ENCODE measurements around the gene SULF2. TPM values are rescaled to one million over a fixed set of nuclear protein-coding genes. Genes with fewer than 3 reads are reported as not detected.

Gene SULF2
- total RNA-seq, 1 donor from 2014 or later, result 97.8 TPM

- Mint-ChIP-seq H3K27me3 (ENCODE audit: unreplicated experiment) (peaks cover 4% of the 10 kb centered on the region), H3K4me1 (ENCODE audit: low read depth, unreplicated experiment) (peaks cover 15% of the 10 kb centered on the region), H3K36me3 (ENCODE audit: unreplicated experiment) (peaks cover 17% of the 10 kb centered on the region), H3K4me3 (ENCODE audit: unreplicated experiment) (no peak overlapping the region), H3K9me3 (ENCODE audit: unreplicated experiment) (no peaks in the 10 kb centered on the region), H3K27ac (ENCODE audit: unreplicated experiment) (no peak overlapping the region)
- TF ChIP-seq CTCF (IDR thresholded peaks at IDR 0.05; ENCODE audit: partially characterized antibody, unreplicated experiment), result no peak
- DNase-seq, result no peak
Observed at GRCh38 chr20:47706345-47706744, 78.9 kb downstream of the SULF2 start.

GRCh38 chr20:47705497-47705856 lies 79.8 kb downstream of the SULF2 start:
- TF ChIP-seq CTCF (IDR thresholded peaks at IDR 0.05; ENCODE audit: partially characterized antibody, unreplicated experiment), result no peak
- Mint-ChIP-seq H3K27ac (ENCODE audit: unreplicated experiment) (no peak overlapping the region), H3K36me3 (ENCODE audit: unreplicated experiment) (peaks cover 17% of the 10 kb centered on the region), H3K9me3 (ENCODE audit: unreplicated experiment) (no peaks in the 10 kb centered on the region), H3K4me1 (ENCODE audit: low read depth, unreplicated experiment) (peaks cover 11% of the 10 kb centered on the region), H3K27me3 (ENCODE audit: unreplicated experiment) (peaks cover 4% of the 10 kb centered on the region), H3K4me3 (ENCODE audit: unreplicated experiment) (no peak overlapping the region)
- no peak for DNase-seq

DNA sequence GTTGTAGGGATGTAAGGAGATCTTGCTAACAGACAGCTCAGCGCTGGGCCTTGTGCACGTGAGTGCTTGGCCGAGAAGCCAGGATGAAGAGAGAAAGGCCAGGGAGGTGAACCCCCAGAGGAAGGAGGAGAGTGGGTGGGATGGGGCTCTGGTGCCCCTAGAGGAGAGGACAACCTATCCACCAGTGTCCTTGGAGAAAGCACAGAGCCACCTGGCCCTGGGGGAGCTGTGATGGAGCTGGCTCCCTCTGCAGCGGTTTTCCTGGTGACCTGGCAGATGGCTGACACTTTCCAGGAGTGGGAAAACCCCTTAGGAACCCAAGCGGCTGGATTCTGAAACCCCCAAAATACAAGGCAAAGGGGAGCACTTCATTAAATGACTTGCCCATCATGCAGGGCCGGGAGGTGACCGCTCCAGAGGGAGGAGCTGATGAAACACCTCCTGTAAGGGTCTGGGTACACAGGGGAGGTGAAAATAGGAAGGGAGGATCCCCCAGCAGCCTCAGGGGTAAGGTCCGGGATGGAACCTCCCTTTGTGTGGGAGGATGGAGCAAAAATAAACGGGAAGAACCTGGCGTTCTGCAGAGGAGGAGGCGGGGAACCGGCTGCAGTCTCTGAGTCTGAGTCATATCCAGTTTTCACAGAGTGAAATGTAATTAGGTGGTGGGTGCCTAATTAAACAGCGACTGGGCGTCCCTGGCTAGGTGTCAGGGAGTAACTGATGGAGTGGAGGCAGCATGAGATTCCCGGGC lies 80.4 kb downstream of the SULF2 start:
- no peak overlapping the region for H3K4me3 Mint-ChIP-seq (ENCODE audit: unreplicated experiment)
- H3K36me3 Mint-ChIP-seq (ENCODE audit: unreplicated experiment), result peaks cover 17% of the 10 kb centered on the region
- H3K4me1 Mint-ChIP-seq (ENCODE audit: low read depth, unreplicated experiment), result peaks cover 11% of the 10 kb centered on the region
- no peaks in the 10 kb centered on the region for H3K9me3 Mint-ChIP-seq (ENCODE audit: unreplicated experiment)
- TF ChIP-seq CTCF (IDR thresholded peaks at IDR 0.05; ENCODE audit: partially characterized antibody, unreplicated experiment), result no peak
- DNase-seq, result no peak
- peaks cover 4% of the 10 kb centered on the region for H3K27me3 Mint-ChIP-seq (ENCODE audit: unreplicated experiment)
- no peak overlapping the region for H3K27ac Mint-ChIP-seq (ENCODE audit: unreplicated experiment)

- H3K36me3 Mint-ChIP-seq (ENCODE audit: unreplicated experiment), result peaks cover 17% of the 10 kb centered on the region
- TF ChIP-seq CTCF (IDR thresholded peaks at IDR 0.05; ENCODE audit: partially characterized antibody, unreplicated experiment), result no peak
- H3K27ac Mint-ChIP-seq (ENCODE audit: unreplicated experiment), result no peak overlapping the region
- peaks cover 10% of the 10 kb centered on the region for H3K4me1 Mint-ChIP-seq (ENCODE audit: low read depth, unreplicated experiment)
- peaks cover 4% of the 10 kb centered on the region for H3K27me3 Mint-ChIP-seq (ENCODE audit: unreplicated experiment)
- no peak for DNase-seq
- H3K9me3 Mint-ChIP-seq (ENCODE audit: unreplicated experiment), result no peaks in the 10 kb centered on the region
- no peak overlapping the region for H3K4me3 Mint-ChIP-seq (ENCODE audit: unreplicated experiment)
Observed at GRCh38 chr20:47703748-47704147, 81.5 kb downstream of the SULF2 start.

- H3K27me3 Mint-ChIP-seq (ENCODE audit: unreplicated experiment), result peaks cover 4% of the 10 kb centered on the region
- H3K27ac Mint-ChIP-seq (ENCODE audit: unreplicated experiment), result no peak overlapping the region
- no peaks in the 10 kb centered on the region for H3K4me1 Mint-ChIP-seq (ENCODE audit: low read depth, unreplicated experiment)
- DNase-seq, result no peak
- H3K36me3 Mint-ChIP-seq (ENCODE audit: unreplicated experiment), result peaks cover 13% of the 10 kb centered on the region
- no peak overlapping the region for H3K4me3 Mint-ChIP-seq (ENCODE audit: unreplicated experiment)
- H3K9me3 Mint-ChIP-seq (ENCODE audit: unreplicated experiment), result no peaks in the 10 kb centered on the region
- TF ChIP-seq CTCF (IDR thresholded peaks at IDR 0.05; ENCODE audit: partially characterized antibody, unreplicated experiment), result no peak
Observed at GRCh38 chr20:47701612-47702011, 83.7 kb downstream of the SULF2 start.
